ENCODE data around the gene KCNJ9. TPM values are rescaled to one million over a fixed set of nuclear protein-coding genes. Genes with fewer than 3 reads are reported as not detected.
A peak's percentile ranks its signal among the peaks of the same experiment; 100 is the strongest.

The KCNJ9 gene
- total and polyA plus RNA-seq, 2 of the 13 experiments (the other 11 are each of a cell fraction or from before 2014, with no cell fraction given), result not detected

GRCh38 chr1:160052936-160053335 lies 28.4 kb upstream of the KCNJ9 start:
- DNase-seq (ENCODE audit: low spot score) (peak; percentile 73), ATAC-seq (peak; percentile 32), FAIRE-seq (peak; percentile 60)
- H3K4me2 ChIP-seq (ENCODE audit: low read depth, low read length), result peak overlapping the region; percentile 75
- POLR2A ChIA-PET, result interaction anchor here (1.0 to 3.3 kb wide), 3 partner anchors 11 to 46 kb away, joined by 3 to 25 read pairs (median 15); partner anchors contain the start of genes IGSF8 and KCNJ10
- H3K79me2 ChIP-seq (ENCODE audit: insufficient read depth, low read length), result no peaks in the 10 kb centered on the region
- H2AFZ ChIP-seq (ENCODE audit: low read length), result no peak overlapping the region
- CTCF ChIA-PET (ENCODE audit: low intra/inter-chr PET ratio, low total read pairs), result no interaction called here
- H3K36me3 ChIP-seq (replicated peaks in 1 of 2; ENCODE audit: control insufficient read depth in 1 of 2, insufficient read depth in 2 of 2, low read length in 2 of 2), result no peaks in the 10 kb centered on the region; a peak in 1 of 5 replicates
- H3K4me3 ChIP-seq (replicated peaks in 1 of 3; ENCODE audit: insufficient read depth in 1 of 3, low read depth in 2 of 3, low read length in 3 of 3), result peak overlapping the region in 1 of 3 experiments; percentile 45; a peak in 2 of 6 replicates
- no peaks in the 10 kb centered on the region for H3K27me3 ChIP-seq (ENCODE audit: control insufficient read depth in 1 of 2, insufficient read depth in 2 of 2, low read length in 2 of 2)
- peak overlapping the region; percentile 83 for H3K27ac ChIP-seq (ENCODE audit: extremely low read length, insufficient read depth, low read length)
- no TSS peak for BruUV-seq (replicated peaks)
- no peaks in the 10 kb centered on the region for H3K9me3 ChIP-seq (ENCODE audit: low read length)
- intact Hi-C loops (cut with micrococcal nuclease; ENCODE audit: unreplicated experiment), result loop anchor here (1.0 to 2.0 kb wide), 3 partner anchors 9 to 20 kb away; partner anchors contain the start of gene KCNJ10
- H4K20me1 ChIP-seq (ENCODE audit: insufficient read depth, low read length), result no peaks in the 10 kb centered on the region
- in situ Hi-C loops (cut with HindIII; ENCODE audit: extremely low pct_ligation_motif_present, low pct_unique_long_range_greater_than_20kb), result no loop called here
- WGBS (ENCODE audit: low lambda C conversion rate), result 21% methylated on average over 6 of the region's 6 CpGs
- peaks cover 96% of the 10 kb centered on the region for H3K4me1 ChIP-seq (ENCODE audit: insufficient read depth, low read length)
- peak overlapping the region; percentile 71 for H3K9ac ChIP-seq (ENCODE audit: insufficient read depth, low read depth, low read length)
- TF ChIP-seq ZNF790 (CRISPR knock-in tag; IDR thresholded peaks at IDR 0.05; ENCODE audit: borderline replicate concordance) (no peak), MAF1 (CRISPR knock-in tag; IDR thresholded peaks at IDR 0.05; ENCODE audit: borderline replicate concordance) (no peak), ZNF740 (CRISPR knock-in tag; IDR thresholded peaks at IDR 0.05) (no peak), ZNF180 (CRISPR knock-in tag; IDR thresholded peaks at IDR 0.05; ENCODE audit: borderline replicate concordance, low read depth) (no peak), NCOA5 (CRISPR knock-in tag; IDR thresholded peaks at IDR 0.05) (no peak), ZNF281 (CRISPR knock-in tag; IDR thresholded peaks at IDR 0.05; ENCODE audit: borderline replicate concordance) (0 out of 2 replicates have a peak, but pooled peaks have one; percentile 13), ETV5 (CRISPR knock-in tag; IDR thresholded peaks at IDR 0.05; ENCODE audit: borderline replicate concordance) (peak; percentile 23; the same call in 1 of the 2 replicates), GZF1 (CRISPR knock-in tag; IDR thresholded peaks at IDR 0.05) (no peak), ZNF460 (CRISPR knock-in tag; IDR thresholded peaks at IDR 0.05; ENCODE audit: borderline replicate concordance) (no peak), PLSCR1 (CRISPR knock-in tag; IDR thresholded peaks at IDR 0.05; ENCODE audit: borderline replicate concordance) (no peak), AGO2 (optimal IDR thresholded peaks at IDR 0.05; ENCODE audit: low read depth, low read length) (no peak), ZFP37 (CRISPR knock-in tag; IDR thresholded peaks at IDR 0.05; ENCODE audit: borderline replicate concordance) (no peak), ZNF331 (CRISPR knock-in tag; IDR thresholded peaks at IDR 0.05) (no peak), PTBP1 (IDR thresholded peaks at IDR 0.05; ENCODE audit: low read depth, low read length, poor library complexity, severe bottlenecking) (no peak), ZNF276 (CRISPR knock-in tag; IDR thresholded peaks at IDR 0.05; ENCODE audit: low read depth) (no peak), NFKBIZ (CRISPR knock-in tag; IDR thresholded peaks at IDR 0.05) (no peak), ZNF33A (CRISPR knock-in tag; IDR thresholded peaks at IDR 0.05; ENCODE audit: borderline replicate concordance) (no peak), ZNF556 (CRISPR knock-in tag; IDR thresholded peaks at IDR 0.05; ENCODE audit: borderline replicate concordance) (no peak), RARG (CRISPR knock-in tag; IDR thresholded peaks at IDR 0.05; ENCODE audit: low read depth) (no peak), GATAD2A (CRISPR knock-in tag; IDR thresholded peaks at IDR 0.05) (no peak)
